Measurements from ENCODE around the gene ETV7.

ETV7 gene

DNA sequence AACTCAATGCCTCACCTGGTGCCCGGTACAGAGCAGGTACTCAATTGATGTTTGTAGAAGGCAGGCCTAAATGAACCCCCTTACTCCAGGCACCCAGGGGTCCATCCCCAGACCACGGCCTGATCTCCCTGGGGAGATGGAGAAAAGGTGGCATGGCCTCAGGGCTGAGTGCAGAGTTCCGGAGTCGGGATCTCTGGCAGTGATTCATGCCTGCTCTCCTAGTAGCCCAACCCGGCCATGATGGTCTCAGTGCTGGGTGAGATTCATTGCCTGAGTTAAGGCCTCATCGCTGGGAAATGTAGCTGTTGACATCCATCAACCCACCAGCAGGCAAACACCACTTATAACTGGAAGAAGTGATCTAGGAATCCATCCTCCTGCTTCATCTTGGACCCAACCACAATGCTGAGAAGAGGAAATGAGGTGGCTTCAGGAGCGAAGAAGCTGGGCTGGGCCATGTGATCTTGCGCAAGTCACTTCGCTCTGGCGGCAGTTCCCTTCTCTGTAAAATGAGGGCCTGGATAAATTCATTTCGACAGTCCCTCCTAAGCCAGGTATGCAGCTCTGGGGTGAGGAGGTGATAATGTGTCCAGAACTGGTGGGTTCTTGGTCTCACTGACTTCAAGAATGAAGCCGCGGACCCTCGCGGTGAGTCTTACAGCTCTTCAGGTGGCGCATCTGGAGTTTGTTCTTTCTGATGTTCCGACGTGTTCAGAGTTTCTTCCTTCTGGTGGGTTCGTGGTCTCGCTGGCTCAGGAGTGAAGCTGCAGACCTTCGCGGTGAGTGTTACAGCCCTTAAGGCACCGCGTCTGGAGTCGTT, 24.7 kb downstream of the ETV7 start:
- no peak overlapping the region for H3K4me3 ChIP-seq (ENCODE audit: low read length, poor library complexity, severe bottlenecking)

GRCh38 chr6:36361071-36361470, 26.4 kb downstream of the ETV7 start:
- Histone ChIP-seq H3K9me2 (replicated peaks; ENCODE audit: low read depth, low read length) (no peaks in the 10 kb centered on the region), H3K4me3 (ENCODE audit: low read length, poor library complexity, severe bottlenecking) (no peak overlapping the region), H3K27me3 (ENCODE audit: insufficient read depth, low read length, poor library complexity, severe bottlenecking) (no peaks in the 10 kb centered on the region), H3K4me1 (ENCODE audit: insufficient read depth, low read length, poor library complexity, severe bottlenecking) (peaks cover 9% of the 10 kb centered on the region), H3F3A (ENCODE audit: low read depth) (no peaks in the 10 kb centered on the region), H3K4me2 (ENCODE audit: low read depth, low read length, poor library complexity, severe bottlenecking) (no peak overlapping the region), H3K79me2 (ENCODE audit: insufficient read depth, low read length) (no peaks in the 10 kb centered on the region), H3K9ac (ENCODE audit: low read depth, low read length, poor library complexity, severe bottlenecking) (no peak overlapping the region), H2AFZ (ENCODE audit: low read length) (no peak overlapping the region), H3K9me3 (ENCODE audit: insufficient read depth, low read depth, low read length) (no peaks in the 10 kb centered on the region), H3K36me3 (ENCODE audit: insufficient read depth, low read length) (no peaks in the 10 kb centered on the region), H4K20me1 (ENCODE audit: insufficient read depth, low read length, poor library complexity, severe bottlenecking) (no peaks in the 10 kb centered on the region)
- TF ChIP-seq CTCF (conservative IDR thresholded peaks at IDR 0.05; ENCODE audit: low read length) (no peak), EZH2phosphoT487 (IDR thresholded peaks at IDR 0.05; ENCODE audit: borderline replicate concordance) (no peak)

More for the DNA sequence above, 24.7 kb downstream of the ETV7 start:
- Histone ChIP-seq H4K20me1 (ENCODE audit: insufficient read depth, low read length, poor library complexity, severe bottlenecking) (no peaks in the 10 kb centered on the region), H3F3A (ENCODE audit: low read depth) (no peaks in the 10 kb centered on the region), H2AFZ (ENCODE audit: low read length) (no peak overlapping the region), H3K27me3 (ENCODE audit: insufficient read depth, low read length, poor library complexity, severe bottlenecking) (no peaks in the 10 kb centered on the region), H3K4me2 (ENCODE audit: low read depth, low read length, poor library complexity, severe bottlenecking) (no peak overlapping the region), H3K79me2 (ENCODE audit: insufficient read depth, low read length) (no peaks in the 10 kb centered on the region), H3K9me2 (replicated peaks; ENCODE audit: low read depth, low read length) (no peaks in the 10 kb centered on the region), H3K9me3 (ENCODE audit: insufficient read depth, low read depth, low read length) (no peaks in the 10 kb centered on the region), H3K4me1 (ENCODE audit: insufficient read depth, low read length, poor library complexity, severe bottlenecking) (peaks cover 9% of the 10 kb centered on the region), H3K9ac (ENCODE audit: low read depth, low read length, poor library complexity, severe bottlenecking) (no peak overlapping the region), H3K36me3 (ENCODE audit: insufficient read depth, low read length) (no peaks in the 10 kb centered on the region)
- TF ChIP-seq EZH2phosphoT487 (IDR thresholded peaks at IDR 0.05; ENCODE audit: borderline replicate concordance) = no peak
- no peak for TF ChIP-seq CTCF (conservative IDR thresholded peaks at IDR 0.05; ENCODE audit: low read length)

DNA sequence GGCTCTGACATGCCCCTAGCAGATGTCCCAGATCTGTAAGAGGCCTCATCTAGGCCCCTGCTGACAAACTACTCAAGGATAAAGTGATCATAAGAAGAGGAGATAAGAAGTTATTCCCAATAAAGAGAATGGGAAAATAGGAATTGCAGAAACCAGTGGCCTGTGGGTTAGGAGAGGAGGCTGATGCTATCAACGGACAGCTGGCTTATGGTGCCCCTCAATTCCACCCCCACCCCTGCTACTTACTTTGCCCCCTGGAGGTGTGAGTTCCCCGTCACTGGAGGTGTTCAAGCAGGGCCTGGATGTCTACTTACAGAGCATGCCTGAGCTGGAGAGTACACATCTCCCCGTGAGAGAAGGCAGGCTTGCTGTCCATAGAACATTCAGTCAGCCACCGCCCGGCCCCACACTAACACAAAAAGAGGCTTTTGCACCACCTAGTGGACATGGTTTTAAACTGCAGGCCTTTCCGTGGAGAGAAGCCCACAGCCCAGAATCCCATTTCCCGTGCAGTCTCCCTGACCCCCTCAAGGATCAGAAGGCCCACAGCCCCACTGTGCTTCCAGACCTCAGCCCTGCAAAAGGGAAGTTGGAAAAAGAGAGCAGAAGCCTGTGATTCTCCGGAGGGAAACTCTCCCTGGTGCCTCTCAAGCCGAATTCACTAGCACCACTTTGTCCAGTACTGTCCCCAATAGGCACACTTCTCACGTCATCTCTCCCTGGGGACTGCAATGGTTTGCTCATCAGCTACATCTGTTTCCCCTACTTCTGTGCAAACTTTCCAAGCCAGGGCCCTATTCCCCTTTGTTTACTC, 27.0 kb downstream of the ETV7 start:
- no peaks in the 10 kb centered on the region for H3K36me3 ChIP-seq (ENCODE audit: insufficient read depth, low read length)
- H3K9ac ChIP-seq (ENCODE audit: low read depth, low read length, poor library complexity, severe bottlenecking) = no peak overlapping the region
- no peak overlapping the region for H3K4me3 ChIP-seq (ENCODE audit: low read length, poor library complexity, severe bottlenecking)
- H2AFZ ChIP-seq (ENCODE audit: low read length) = peak overlapping the region; percentile 78
- H3K9me2 ChIP-seq (replicated peaks; ENCODE audit: low read depth, low read length) = no peaks in the 10 kb centered on the region
- H3K4me1 ChIP-seq (ENCODE audit: insufficient read depth, low read length, poor library complexity, severe bottlenecking) = peaks cover 9% of the 10 kb centered on the region
- no peaks in the 10 kb centered on the region for H4K20me1 ChIP-seq (ENCODE audit: insufficient read depth, low read length, poor library complexity, severe bottlenecking)
- TF ChIP-seq CTCF (conservative IDR thresholded peaks at IDR 0.05; ENCODE audit: low read length) (peak; percentile 87), EZH2phosphoT487 (IDR thresholded peaks at IDR 0.05; ENCODE audit: borderline replicate concordance) (no peak)
- H3F3A ChIP-seq (ENCODE audit: low read depth) = no peaks in the 10 kb centered on the region
- no peaks in the 10 kb centered on the region for H3K9me3 ChIP-seq (ENCODE audit: insufficient read depth, low read depth, low read length)
- H3K27me3 ChIP-seq (ENCODE audit: insufficient read depth, low read length, poor library complexity, severe bottlenecking) = no peaks in the 10 kb centered on the region
- H3K79me2 ChIP-seq (ENCODE audit: insufficient read depth, low read length) = no peaks in the 10 kb centered on the region
- peak overlapping the region; percentile 25 for H3K4me2 ChIP-seq (ENCODE audit: low read depth, low read length, poor library complexity, severe bottlenecking)

Measured in Loucy (cell line).